ENCODE results near the gene CASKIN2. TPM values are rescaled to one million over a fixed set of nuclear protein-coding genes. Genes with fewer than 3 reads are reported as not detected.
A peak's percentile ranks its signal among the peaks of the same experiment; 100 is the strongest.

The CASKIN2 gene
- total RNA-seq, 1 experiment from 2014 or later, result 25.4 TPM

DNA sequence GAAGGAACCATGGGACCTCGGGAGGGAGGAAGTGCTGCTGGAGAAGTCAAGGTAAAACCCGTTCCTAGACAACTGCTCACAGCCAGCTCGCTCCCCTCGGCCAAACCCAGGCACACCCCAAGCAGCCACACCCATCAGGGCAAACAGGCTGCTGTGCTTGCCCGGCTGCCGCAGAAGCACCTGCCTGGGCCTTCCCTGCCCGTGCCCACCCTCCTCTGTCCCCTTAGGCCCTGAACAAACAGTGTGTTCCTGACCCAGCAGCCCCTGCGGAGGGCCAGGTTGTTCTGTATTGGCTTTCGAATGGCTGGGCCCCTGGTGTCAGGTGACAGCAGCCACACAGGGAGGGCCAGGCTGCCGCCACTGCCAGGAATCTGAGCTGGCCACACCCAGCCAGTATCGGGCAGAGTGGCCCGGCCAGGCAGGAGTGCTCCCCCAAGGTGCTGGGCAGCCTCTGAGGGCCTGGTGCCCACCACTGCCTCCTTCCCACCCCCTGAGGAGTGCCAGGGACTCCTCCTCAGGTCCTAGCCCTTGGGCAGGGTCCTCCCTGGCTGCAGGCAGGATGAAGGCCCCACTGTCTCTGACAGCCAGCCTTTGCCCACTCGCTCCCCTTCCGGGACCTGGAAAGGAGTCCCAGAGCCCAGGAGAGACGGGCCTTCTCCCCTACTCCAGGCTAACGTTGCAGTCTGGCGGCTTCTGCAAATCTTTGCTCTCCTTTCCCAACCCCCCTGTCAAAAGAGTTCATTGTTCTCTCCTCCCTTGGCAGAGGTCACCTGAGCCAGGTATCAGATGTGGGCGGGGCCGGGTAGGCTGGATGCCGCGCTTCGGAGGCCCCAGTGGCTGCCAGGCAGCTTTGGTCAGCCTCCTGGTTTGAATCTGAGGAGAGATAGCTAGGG lies 34.2 kb upstream of the CASKIN2 start:
- Histone ChIP-seq H2AFZ (peak overlapping the region; percentile 46), H3K4me1 (replicated peaks; ENCODE audit: insufficient read depth) (peaks cover 31% of the 10 kb centered on the region), H3K36me3 (ENCODE audit: low read depth) (no peaks in the 10 kb centered on the region)

DNA sequence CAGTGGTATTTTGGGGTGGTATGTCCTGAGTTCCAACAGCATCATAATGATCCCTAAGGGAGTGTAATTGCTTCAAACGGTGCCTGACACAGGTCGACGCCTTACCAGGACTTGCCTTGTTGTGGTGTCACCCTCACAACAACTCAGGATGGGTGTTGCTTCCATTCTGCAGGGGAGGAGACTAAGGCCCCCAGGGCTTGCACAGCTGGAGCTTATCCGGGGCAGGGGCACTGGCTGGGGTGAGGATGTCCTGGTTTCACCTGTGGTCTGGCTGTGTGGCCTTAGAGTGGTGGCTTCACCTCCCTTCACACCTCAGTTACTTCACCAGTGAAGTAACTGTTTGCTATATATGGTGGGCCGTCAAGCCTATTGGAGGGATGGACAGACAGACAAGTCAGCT lies 33.5 kb upstream of the CASKIN2 start:
- no peaks in the 10 kb centered on the region for H3K36me3 ChIP-seq (ENCODE audit: low read depth)
- peak overlapping the region; percentile 23; the same call in 1 of the 2 replicates for H3K4me3 ChIP-seq
- TF ChIP-seq, protein P1, sequence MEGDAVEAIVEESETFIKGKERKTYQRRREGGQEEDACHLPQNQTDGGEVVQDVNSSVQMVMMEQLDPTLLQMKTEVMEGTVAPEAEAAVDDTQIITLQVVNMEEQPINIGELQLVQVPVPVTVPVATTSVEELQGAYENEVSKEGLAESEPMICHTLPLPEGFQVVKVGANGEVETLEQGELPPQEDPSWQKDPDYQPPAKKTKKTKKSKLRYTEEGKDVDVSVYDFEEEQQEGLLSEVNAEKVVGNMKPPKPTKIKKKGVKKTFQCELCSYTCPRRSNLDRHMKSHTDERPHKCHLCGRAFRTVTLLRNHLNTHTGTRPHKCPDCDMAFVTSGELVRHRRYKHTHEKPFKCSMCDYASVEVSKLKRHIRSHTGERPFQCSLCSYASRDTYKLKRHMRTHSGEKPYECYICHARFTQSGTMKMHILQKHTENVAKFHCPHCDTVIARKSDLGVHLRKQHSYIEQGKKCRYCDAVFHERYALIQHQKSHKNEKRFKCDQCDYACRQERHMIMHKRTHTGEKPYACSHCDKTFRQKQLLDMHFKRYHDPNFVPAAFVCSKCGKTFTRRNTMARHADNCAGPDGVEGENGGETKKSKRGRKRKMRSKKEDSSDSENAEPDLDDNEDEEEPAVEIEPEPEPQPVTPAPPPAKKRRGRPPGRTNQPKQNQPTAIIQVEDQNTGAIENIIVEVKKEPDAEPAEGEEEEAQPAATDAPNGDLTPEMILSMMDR (conservative IDR thresholded peaks at IDR 0.05), result no peak
- no peak for TF ChIP-seq EZH2 (IDR thresholded peaks at IDR 0.05; ENCODE audit: low read depth)
- POLR2A ChIA-PET (ENCODE audit: unreplicated experiment), result interaction anchor here (0.6 to 1.8 kb wide), 4 partner anchors 17 to 231 kb away, joined by 3 to 35 read pairs (median 15); partner anchors contain the start of gene LLGL2
- CTCF ChIA-PET, result interaction anchor here (2.0 kb wide), 1 partner anchor 85 kb away, joined by 6 read pairs; the partner anchor contains the start of gene SMIM5
- H3K79me2 ChIP-seq (ENCODE audit: low read depth), result peaks cover 8% of the 10 kb centered on the region; the same call in 1 of the 2 replicates
- peaks cover 31% of the 10 kb centered on the region for H3K4me1 ChIP-seq (replicated peaks; ENCODE audit: insufficient read depth)
- H3K27me3 ChIP-seq (ENCODE audit: insufficient read depth, low read depth), result no peaks in the 10 kb centered on the region
- no peaks in the 10 kb centered on the region for H4K20me1 ChIP-seq (ENCODE audit: insufficient read depth)
- TSS peak; percentile 93 for BruUV-seq (replicated peaks)
- intact Hi-C loops (cut with micrococcal nuclease; ENCODE audit: unreplicated experiment), result loop anchor here (1.0 to 5.0 kb wide), 2 partner anchors 18 to 38 kb away; partner anchors contain the start of gene MYO15B
- H2AFZ ChIP-seq, result 0 out of 2 replicates have a peak overlapping the region, but pooled peaks have one; percentile 1
- no peaks in the 10 kb centered on the region for H3K9me3 ChIP-seq (ENCODE audit: insufficient read depth, low read depth)
- peaks cover 44% of the 10 kb centered on the region for H3F3A ChIP-seq (ENCODE audit: insufficient read depth, low read depth)
- peak overlapping the region; percentile 80 for H3K4me2 ChIP-seq
- no peak for DNase-seq
- peak overlapping the region; percentile 94 for H3K27ac ChIP-seq
- no peaks in the 10 kb centered on the region for H3K9me2 ChIP-seq (ENCODE audit: insufficient read depth)

More for the DNA sequence above, 34.2 kb upstream of the CASKIN2 start:
- Histone ChIP-seq H3F3A (ENCODE audit: insufficient read depth, low read depth) (peaks cover 44% of the 10 kb centered on the region), H3K9me2 (ENCODE audit: insufficient read depth) (no peaks in the 10 kb centered on the region), H4K20me1 (ENCODE audit: insufficient read depth) (no peaks in the 10 kb centered on the region), H3K27me3 (ENCODE audit: insufficient read depth, low read depth) (no peaks in the 10 kb centered on the region), H3K9me3 (ENCODE audit: insufficient read depth, low read depth) (no peaks in the 10 kb centered on the region), H3K27ac (peak overlapping the region; percentile 94), H3K4me2 (peak overlapping the region; percentile 80), H3K79me2 (ENCODE audit: low read depth) (peaks cover 8% of the 10 kb centered on the region; the same call in 1 of the 2 replicates), H3K4me3 (peak overlapping the region; percentile 51; the same call in 1 of the 2 replicates)
- intact Hi-C loops (cut with micrococcal nuclease; ENCODE audit: unreplicated experiment), result loop anchor here (1.0 to 5.0 kb wide), 2 partner anchors 18 to 38 kb away; partner anchors contain the start of gene MYO15B
- POLR2A ChIA-PET (ENCODE audit: unreplicated experiment), result interaction anchor here (0.5 to 1.8 kb wide), 11 partner anchors 18 to 297 kb away, joined by 3 to 35 read pairs (median 6); partner anchors contain the start of gene LLGL2
- CTCF ChIA-PET, result interaction anchor here (0.6 to 2.0 kb wide), 6 partner anchors 35 to 232 kb away, joined by 3 to 17 read pairs (median 5); partner anchors contain the start of gene SMIM5
- BruUV-seq (replicated peaks), result TSS peak; percentile 95
- TF ChIP-seq, protein P1 (conservative IDR thresholded peaks at IDR 0.05), result peak; percentile 17; the same call in 1 of the 2 replicates
- TF ChIP-seq EZH2 (IDR thresholded peaks at IDR 0.05; ENCODE audit: low read depth), result no peak
- DNase-seq, result peak; percentile 97 to 98

DNA sequence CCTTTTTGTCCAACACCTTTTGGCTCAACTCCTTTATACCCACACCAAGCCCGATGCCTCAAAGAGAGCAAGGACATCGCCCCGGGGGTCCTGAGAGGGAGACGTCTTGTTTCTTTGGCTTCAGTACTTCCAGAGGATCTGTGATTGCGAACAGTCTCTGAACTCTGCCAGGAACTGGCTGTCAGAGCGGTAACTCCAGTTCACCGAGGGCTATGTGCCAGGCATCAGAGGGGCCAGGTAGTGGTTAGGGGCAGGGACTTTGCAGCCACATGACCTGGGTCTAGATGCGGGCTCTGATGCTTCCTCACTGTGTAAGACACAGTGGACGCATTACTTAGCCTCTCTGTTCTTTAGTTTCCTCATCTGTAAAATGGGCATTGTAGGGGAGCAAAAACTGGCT lies 31.8 kb upstream of the CASKIN2 start:
- CTCF ChIA-PET, result no interaction called here
- no peak overlapping the region for H3K27ac ChIP-seq

More for the DNA sequence above, 31.8 kb upstream of the CASKIN2 start:
- POLR2A ChIA-PET (ENCODE audit: unreplicated experiment), result no interaction called here
- no peak overlapping the region for H3K4me2 ChIP-seq
- no peaks in the 10 kb centered on the region for H3K27me3 ChIP-seq (ENCODE audit: insufficient read depth, low read depth)
- H2AFZ ChIP-seq, result no peak overlapping the region
- peaks cover 41% of the 10 kb centered on the region for H3F3A ChIP-seq (ENCODE audit: insufficient read depth, low read depth)
- TF ChIP-seq, protein P1 (conservative IDR thresholded peaks at IDR 0.05), result no peak
- no peak for TF ChIP-seq EZH2 (IDR thresholded peaks at IDR 0.05; ENCODE audit: low read depth)
- DNase-seq, result no peak
- BruUV-seq (replicated peaks), result no TSS peak
- H3K4me1 ChIP-seq (replicated peaks; ENCODE audit: insufficient read depth), result peaks cover 31% of the 10 kb centered on the region
- H3K9me3 ChIP-seq (ENCODE audit: insufficient read depth, low read depth), result no peaks in the 10 kb centered on the region
- intact Hi-C loops (cut with micrococcal nuclease; ENCODE audit: unreplicated experiment), result loop anchor here (5.0 kb wide), 1 partner anchor 40 kb away; the partner anchor contains the start of gene MYO15B
- H3K9me2 ChIP-seq (ENCODE audit: insufficient read depth), result no peaks in the 10 kb centered on the region
- peaks cover 6% of the 10 kb centered on the region; the same call in 1 of the 2 replicates for H3K79me2 ChIP-seq (ENCODE audit: low read depth)
- no peak overlapping the region for H3K4me3 ChIP-seq
- H4K20me1 ChIP-seq (ENCODE audit: insufficient read depth), result no peaks in the 10 kb centered on the region
- H3K36me3 ChIP-seq (ENCODE audit: low read depth), result no peaks in the 10 kb centered on the region
